Measurements from ENCODE around the gene MSANTD2. TPM values are rescaled to one million over a fixed set of nuclear protein-coding genes. Genes with fewer than 3 reads are reported as not detected.

Gene MSANTD2
- total and polyA plus RNA-seq, 9 of the 15 experiments (the other 6 are each of a cell fraction or from before 2014, with no cell fraction given) = 1.3 to 9.9 (median 5.3) TPM

GRCh38 chr11:124799348-124800225, 619 bp downstream of the MSANTD2 start (continued):
- TF ChIP-seq, protein P1, sequence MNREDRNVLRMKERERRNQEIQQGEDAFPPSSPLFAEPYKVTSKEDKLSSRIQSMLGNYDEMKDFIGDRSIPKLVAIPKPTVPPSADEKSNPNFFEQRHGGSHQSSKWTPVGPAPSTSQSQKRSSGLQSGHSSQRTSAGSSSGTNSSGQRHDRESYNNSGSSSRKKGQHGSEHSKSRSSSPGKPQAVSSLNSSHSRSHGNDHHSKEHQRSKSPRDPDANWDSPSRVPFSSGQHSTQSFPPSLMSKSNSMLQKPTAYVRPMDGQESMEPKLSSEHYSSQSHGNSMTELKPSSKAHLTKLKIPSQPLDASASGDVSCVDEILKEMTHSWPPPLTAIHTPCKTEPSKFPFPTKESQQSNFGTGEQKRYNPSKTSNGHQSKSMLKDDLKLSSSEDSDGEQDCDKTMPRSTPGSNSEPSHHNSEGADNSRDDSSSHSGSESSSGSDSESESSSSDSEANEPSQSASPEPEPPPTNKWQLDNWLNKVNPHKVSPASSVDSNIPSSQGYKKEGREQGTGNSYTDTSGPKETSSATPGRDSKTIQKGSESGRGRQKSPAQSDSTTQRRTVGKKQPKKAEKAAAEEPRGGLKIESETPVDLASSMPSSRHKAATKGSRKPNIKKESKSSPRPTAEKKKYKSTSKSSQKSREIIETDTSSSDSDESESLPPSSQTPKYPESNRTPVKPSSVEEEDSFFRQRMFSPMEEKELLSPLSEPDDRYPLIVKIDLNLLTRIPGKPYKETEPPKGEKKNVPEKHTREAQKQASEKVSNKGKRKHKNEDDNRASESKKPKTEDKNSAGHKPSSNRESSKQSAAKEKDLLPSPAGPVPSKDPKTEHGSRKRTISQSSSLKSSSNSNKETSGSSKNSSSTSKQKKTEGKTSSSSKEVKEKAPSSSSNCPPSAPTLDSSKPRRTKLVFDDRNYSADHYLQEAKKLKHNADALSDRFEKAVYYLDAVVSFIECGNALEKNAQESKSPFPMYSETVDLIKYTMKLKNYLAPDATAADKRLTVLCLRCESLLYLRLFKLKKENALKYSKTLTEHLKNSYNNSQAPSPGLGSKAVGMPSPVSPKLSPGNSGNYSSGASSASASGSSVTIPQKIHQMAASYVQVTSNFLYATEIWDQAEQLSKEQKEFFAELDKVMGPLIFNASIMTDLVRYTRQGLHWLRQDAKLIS (CRISPR knock-in tag; IDR thresholded peaks at IDR 0.05) = 0 out of 2 replicates have a peak, but pooled peaks have one; percentile 50
- TF ChIP-seq, protein P2, sequence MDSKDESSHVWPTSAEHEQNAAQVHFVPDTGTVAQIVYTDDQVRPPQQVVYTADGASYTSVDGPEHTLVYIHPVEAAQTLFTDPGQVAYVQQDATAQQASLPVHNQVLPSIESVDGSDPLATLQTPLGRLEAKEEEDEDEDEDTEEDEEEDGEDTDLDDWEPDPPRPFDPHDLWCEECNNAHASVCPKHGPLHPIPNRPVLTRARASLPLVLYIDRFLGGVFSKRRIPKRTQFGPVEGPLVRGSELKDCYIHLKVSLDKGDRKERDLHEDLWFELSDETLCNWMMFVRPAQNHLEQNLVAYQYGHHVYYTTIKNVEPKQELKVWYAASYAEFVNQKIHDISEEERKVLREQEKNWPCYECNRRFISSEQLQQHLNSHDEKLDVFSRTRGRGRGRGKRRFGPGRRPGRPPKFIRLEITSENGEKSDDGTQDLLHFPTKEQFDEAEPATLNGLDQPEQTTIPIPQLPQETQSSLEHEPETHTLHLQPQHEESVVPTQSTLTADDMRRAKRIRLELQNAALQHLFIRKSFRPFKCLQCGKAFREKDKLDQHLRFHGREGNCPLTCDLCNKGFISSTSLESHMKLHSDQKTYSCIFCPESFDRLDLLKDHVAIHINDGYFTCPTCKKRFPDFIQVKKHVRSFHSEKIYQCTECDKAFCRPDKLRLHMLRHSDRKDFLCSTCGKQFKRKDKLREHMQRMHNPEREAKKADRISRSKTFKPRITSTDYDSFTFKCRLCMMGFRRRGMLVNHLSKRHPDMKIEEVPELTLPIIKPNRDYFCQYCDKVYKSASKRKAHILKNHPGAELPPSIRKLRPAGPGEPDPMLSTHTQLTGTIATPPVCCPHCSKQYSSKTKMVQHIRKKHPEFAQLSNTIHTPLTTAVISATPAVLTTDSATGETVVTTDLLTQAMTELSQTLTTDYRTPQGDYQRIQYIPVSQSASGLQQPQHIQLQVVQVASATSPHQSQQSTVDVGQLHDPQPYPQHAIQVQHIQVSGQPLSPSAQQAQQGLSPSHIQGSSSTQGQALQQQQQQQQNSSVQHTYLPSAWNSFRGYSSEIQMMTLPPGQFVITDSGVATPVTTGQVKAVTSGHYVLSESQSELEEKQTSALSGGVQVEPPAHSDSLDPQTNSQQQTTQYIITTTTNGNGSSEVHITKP (IDR thresholded peaks at IDR 0.05; ENCODE audit: partially characterized antibody) = peak; percentile 73
- TF ChIP-seq, protein P3, sequence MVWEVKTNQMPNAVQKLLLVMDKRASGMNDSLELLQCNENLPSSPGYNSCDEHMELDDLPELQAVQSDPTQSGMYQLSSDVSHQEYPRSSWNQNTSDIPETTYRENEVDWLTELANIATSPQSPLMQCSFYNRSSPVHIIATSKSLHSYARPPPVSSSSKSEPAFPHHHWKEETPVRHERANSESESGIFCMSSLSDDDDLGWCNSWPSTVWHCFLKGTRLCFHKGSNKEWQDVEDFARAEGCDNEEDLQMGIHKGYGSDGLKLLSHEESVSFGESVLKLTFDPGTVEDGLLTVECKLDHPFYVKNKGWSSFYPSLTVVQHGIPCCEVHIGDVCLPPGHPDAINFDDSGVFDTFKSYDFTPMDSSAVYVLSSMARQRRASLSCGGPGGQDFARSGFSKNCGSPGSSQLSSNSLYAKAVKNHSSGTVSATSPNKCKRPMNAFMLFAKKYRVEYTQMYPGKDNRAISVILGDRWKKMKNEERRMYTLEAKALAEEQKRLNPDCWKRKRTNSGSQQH (CRISPR knock-in tag; IDR thresholded peaks at IDR 0.05) = no peak
- TF ChIP-seq SAP30 (IDR thresholded peaks at IDR 0.05; ENCODE audit: borderline replicate concordance, insufficient read depth, low read depth, low read length, poor library complexity, severe bottlenecking) (peak; percentile 41), CXXC5 (CRISPR knock-in tag; IDR thresholded peaks at IDR 0.05) (0 out of 2 replicates have a peak, but pooled peaks have one; percentile 8), CHD1 (IDR thresholded peaks at IDR 0.05; ENCODE audit: low read length) (peak; percentile 41), CTCF (IDR thresholded peaks at IDR 0.05 in 2 of 3, conservative IDR thresholded peaks at IDR 0.05 in 1 of 3; ENCODE audit: insufficient read depth in 2 of 3, low read depth in 1 of 3, low read length in 3 of 3) (no peak), GTF2F1 (IDR thresholded peaks at IDR 0.05; ENCODE audit: low read depth, low read length) (no peak), SIN3A (IDR thresholded peaks at IDR 0.05; ENCODE audit: borderline replicate concordance in 2 of 2, control insufficient read depth in 1 of 2, low read depth in 2 of 2, low read length in 2 of 2) (peak in 1 of 2 experiments; percentile 68; a peak in 2 of 4 replicates), GTF2E2 (tag; IDR thresholded peaks at IDR 0.05) (no peak)
- TF ChIP-seq, protein P4, sequence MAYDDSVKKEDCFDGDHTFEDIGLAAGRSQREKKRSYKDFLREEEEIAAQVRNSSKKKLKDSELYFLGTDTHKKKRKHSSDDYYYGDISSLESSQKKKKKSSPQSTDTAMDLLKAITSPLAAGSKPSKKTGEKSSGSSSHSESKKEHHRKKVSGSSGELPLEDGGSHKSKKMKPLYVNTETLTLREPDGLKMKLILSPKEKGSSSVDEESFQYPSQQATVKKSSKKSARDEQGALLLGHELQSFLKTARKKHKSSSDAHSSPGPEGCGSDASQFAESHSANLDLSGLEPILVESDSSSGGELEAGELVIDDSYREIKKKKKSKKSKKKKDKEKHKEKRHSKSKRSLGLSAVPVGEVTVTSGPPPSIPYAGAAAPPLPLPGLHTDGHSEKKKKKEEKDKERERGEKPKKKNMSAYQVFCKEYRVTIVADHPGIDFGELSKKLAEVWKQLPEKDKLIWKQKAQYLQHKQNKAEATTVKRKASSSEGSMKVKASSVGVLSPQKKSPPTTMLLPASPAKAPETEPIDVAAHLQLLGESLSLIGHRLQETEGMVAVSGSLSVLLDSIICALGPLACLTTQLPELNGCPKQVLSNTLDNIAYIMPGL (CRISPR knock-in tag; IDR thresholded peaks at IDR 0.05) = 0 out of 2 replicates have a peak, but pooled peaks have one; percentile 3
